IMR-90 (cell line): ENCODE results near the gene GABBR2. TPM values are rescaled to one million over a fixed set of nuclear protein-coding genes. Genes with fewer than 3 reads are reported as not detected.

Source experiments
- ATAC-seq: fragments of 200-7000 bp; cut with Tn5 transposase; 2 replicates; pipeline ENCODE4 v1.9.1; 2020; ENCODE audit warnings: low read depth, mild to moderate bottlenecking, moderate library complexity
- BruUV-seq: library from RNA; stranded (reverse); fragments of 400-500 nt; replicated peaks from 2 replicates; lab custom pipeline; 2021; lab: Mats Ljungman, UMichigan
- CTCF ChIA-PET: fragments of 300-600 bp; formaldehyde crosslinking; extraction: SDS; loops from one replicate; lab custom pipeline; 2021; ENCODE audit warnings: antibody characterized with exemption; lab: Yijun Ruan, JAX
- POLR2A ChIA-PET: fragments of 300-600 bp; sonication (Branson Sonifier 250); formaldehyde crosslinking; loops from one replicate; lab custom pipeline; 2022; ENCODE audit warnings: antibody characterized with exemption; ENCODE audit not compliant: unreplicated experiment; lab: Charles Lee
- DNase-seq: peaks from one replicate; pipeline ENCODE4 v3.0.0; 2013
- H2AFZ ChIP-seq: replicated peaks from 2 replicates; pipeline ENCODE3; 2013; ENCODE audit warnings: low read length, mild to moderate bottlenecking; ENCODE audit not compliant: poor library complexity
- H2AK5ac ChIP-seq: 2 replicates; pipeline ENCODE4 v1.6.1; 2013; ENCODE audit warnings: low read depth, low read length, inconsistent platforms
- H2AK9ac ChIP-seq: replicated peaks from 2 replicates; pipeline ENCODE3; 2013; ENCODE audit warnings: mild to moderate bottlenecking, low read depth, low read length, moderate library complexity; ENCODE audit not compliant: poor library complexity
- H2BK120ac ChIP-seq: 2 replicates; pipeline ENCODE4 v1.6.1; 2013; ENCODE audit warnings: low read depth, low read length, inconsistent platforms
- H2BK15ac ChIP-seq: 3 replicates; pipeline ENCODE4 v1.6.1; 2013; ENCODE audit warnings: low read depth, low read length, inconsistent platforms
- H2BK20ac ChIP-seq: 2 replicates; pipeline ENCODE4 v1.6.1; 2013; ENCODE audit warnings: low read depth, mild to moderate bottlenecking, inconsistent platforms, low read length, moderate library complexity
- H2BK5ac ChIP-seq: 2 replicates; pipeline ENCODE4 v1.6.1; 2013; ENCODE audit warnings: mild to moderate bottlenecking, low read depth, low read length, inconsistent platforms; ENCODE audit not compliant: poor library complexity, severe bottlenecking
- H3K14ac ChIP-seq: replicated peaks from 2 replicates; pipeline ENCODE4 v1.6.1; 2013; ENCODE audit warnings: low read depth, low read length, inconsistent platforms
- H3K18ac ChIP-seq: 2 replicates; pipeline ENCODE4 v1.6.1; 2013; ENCODE audit warnings: low read depth, low read length, control low read depth
- H3K23ac ChIP-seq: 2 replicates; pipeline ENCODE4 v1.6.1; 2013; ENCODE audit warnings: low read depth, low read length, inconsistent platforms
- H3K27ac ChIP-seq: 2 replicates; pipeline ENCODE4 v1.5.1; 2013; ENCODE audit warnings: mild to moderate bottlenecking, control low read depth, low read length; ENCODE audit not compliant: insufficient read depth
- H3K27me3 ChIP-seq: 2 replicates; pipeline ENCODE4 v1.6.1; 2013; ENCODE audit warnings: low read length; ENCODE audit not compliant: control insufficient read depth, insufficient read depth
- H3K36me3 ChIP-seq: 2 replicates; pipeline ENCODE4 v1.6.1; 2013; ENCODE audit warnings: low read length, mixed read lengths; ENCODE audit not compliant: control insufficient read depth, insufficient read depth
- H3K4ac ChIP-seq: 2 replicates; pipeline ENCODE4 v1.6.1; 2013; ENCODE audit warnings: low read depth, low read length, inconsistent platforms
- H3K4me1 ChIP-seq: 2 replicates; pipeline ENCODE4 v1.6.1; 2013; ENCODE audit warnings: low read length, mixed read lengths; ENCODE audit not compliant: control insufficient read depth, insufficient read depth
- H3K4me2 ChIP-seq: 2 replicates; pipeline ENCODE4 v1.6.1; 2013; ENCODE audit warnings: low read depth, mild to moderate bottlenecking, control low read depth, low read length, moderate library complexity
- H3K4me3 ChIP-seq: 2 replicates; pipeline ENCODE4 v1.5.1; 2013; ENCODE audit warnings: low read depth, mild to moderate bottlenecking, control low read depth, low read length, moderate library complexity; ENCODE audit not compliant: insufficient read depth
- H3K56ac ChIP-seq: 2 replicates; pipeline ENCODE4 v1.6.1; 2013; ENCODE audit warnings: low read length, inconsistent platforms; ENCODE audit not compliant: insufficient read depth; ENCODE audit errors: extremely low read depth
- H3K79me1 ChIP-seq, 2 experiments: 2 replicates each; pipeline ENCODE4 v1.6.1; 2013; ENCODE audit warnings: low read length in 2 of 2, inconsistent platforms in 1 of 2, low read depth in 1 of 2
- H3K9ac ChIP-seq: 2 replicates; pipeline ENCODE4 v1.6.1; 2013; ENCODE audit warnings: low read depth, low read length, control low read depth
- H3K9me1 ChIP-seq: 2 replicates; pipeline ENCODE4 v1.6.1; 2013; ENCODE audit warnings: low read length, inconsistent platforms; ENCODE audit not compliant: insufficient read depth
- H3K9me3 ChIP-seq: 2 replicates; pipeline ENCODE4 v1.6.1; 2013; ENCODE audit warnings: low read length; ENCODE audit not compliant: control insufficient read depth, insufficient read depth
- H4K20me1 ChIP-seq: 2 replicates; pipeline ENCODE4 v1.6.1; 2013; ENCODE audit warnings: low read length, inconsistent platforms; ENCODE audit not compliant: insufficient read depth
- H4K5ac ChIP-seq: 2 replicates; pipeline ENCODE4 v1.6.1; 2013; ENCODE audit warnings: mild to moderate bottlenecking, low read depth, low read length, control low read depth
- H4K8ac ChIP-seq, 2 experiments: 2 replicates each; pipeline ENCODE4 v1.6.1; 2013; ENCODE audit warnings: low read depth in 2 of 2, low read length in 2 of 2, control low read depth in 1 of 2, inconsistent platforms in 1 of 2
- H4K91ac ChIP-seq: 2 replicates; pipeline ENCODE4 v1.6.1; 2013; ENCODE audit warnings: low read depth, low read length, inconsistent platforms; ENCODE audit not compliant: insufficient read depth
- BHLHE40 ChIP-seq: fragments of 150-350 bp; IDR thresholded peaks from 2 replicates; pipeline ENCODE4 v1.6.1; 2016; ENCODE audit warnings: mild to moderate bottlenecking, low read depth, low read length
- CEBPB ChIP-seq: IDR thresholded peaks from 2 replicates; pipeline ENCODE4 v1.6.1; 2012; ENCODE audit warnings: low read depth, low read length, improper control_type of control experiment
- CHD1 ChIP-seq: IDR thresholded peaks from 2 replicates; pipeline ENCODE4 v1.6.1; 2012; ENCODE audit warnings: low read depth, low read length, improper control_type of control experiment
- ELK1 ChIP-seq: fragments of 150-350 bp; IDR thresholded peaks from 2 replicates; pipeline ENCODE4 v1.6.1; 2016; ENCODE audit warnings: low read depth, mild to moderate bottlenecking, low read length, moderate library complexity, borderline replicate concordance
- FOS ChIP-seq: fragments of 150-350 bp; IDR thresholded peaks from 2 replicates; pipeline ENCODE4 v1.6.1; 2016; ENCODE audit warnings: low read depth, low read length
- MAFK ChIP-seq: IDR thresholded peaks from 2 replicates; pipeline ENCODE4 v1.6.1; 2012; ENCODE audit warnings: low read depth, low read length, improper control_type of control experiment
- MAZ ChIP-seq: IDR thresholded peaks from 2 replicates; pipeline ENCODE4 v1.6.1; 2012; ENCODE audit warnings: low read depth, mild to moderate bottlenecking, low read length, improper control_type of control experiment, moderate library complexity, borderline replicate concordance
- MXI1 ChIP-seq: IDR thresholded peaks from 2 replicates; pipeline ENCODE4 v1.6.1; 2012; ENCODE audit warnings: low read depth, mild to moderate bottlenecking, low read length, moderate library complexity, borderline replicate concordance
- NFE2L2 ChIP-seq: fragments of 150-350 bp; IDR thresholded peaks from 2 replicates; pipeline ENCODE4 v1.6.1; 2016; ENCODE audit warnings: low read depth, mild to moderate bottlenecking, low read length
- POLR2A ChIP-seq: IDR thresholded peaks from 2 replicates; pipeline ENCODE4 v1.6.1; 2012; ENCODE audit warnings: mild to moderate bottlenecking, low read depth, low read length
- RAD21 ChIP-seq: IDR thresholded peaks from 2 replicates; pipeline ENCODE4 v1.6.1; 2012; ENCODE audit warnings: low read length, improper control_type of control experiment
- RCOR1 ChIP-seq: IDR thresholded peaks from 2 replicates; pipeline ENCODE4 v1.6.1; 2012; ENCODE audit warnings: mild to moderate bottlenecking, low read length, improper control_type of control experiment; ENCODE audit not compliant: insufficient replicate concordance
- RFX5 ChIP-seq: IDR thresholded peaks from 2 replicates; pipeline ENCODE4 v1.8.0; 2012; ENCODE audit warnings: low read depth, mild to moderate bottlenecking, low read length, moderate library complexity
- SMC3 ChIP-seq: fragments of 150-350 bp; IDR thresholded peaks from 2 replicates; pipeline ENCODE4 v1.6.1; 2016; ENCODE audit warnings: low read depth, mild to moderate bottlenecking, antibody characterized with exemption, low read length, moderate library complexity
- USF2 ChIP-seq: fragments of 150-350 bp; IDR thresholded peaks from 2 replicates; pipeline ENCODE4 v1.6.1; 2017; ENCODE audit warnings: mild to moderate bottlenecking, antibody characterized with exemption, low read length, low read depth
- WGBS, 2 experiments: methylation state at CpG; one replicate each; pipeline versions ENCODE4 v1.1.5 to v1.1.7; 2013; ENCODE audit warnings: missing lambda C conversion rate in 2 of 2; ENCODE audit not compliant: insufficient read length in 1 of 2; ENCODE audit errors: extremely low coverage in 2 of 2; 5-methylcytosine and 5-hydroxymethylcytosine counted together
- dilution Hi-C: fragments of 300-500 bp; cut with HindIII; formaldehyde crosslinking; loops from one replicate; pipeline ENCODE4 v1.14.3; 2018; ENCODE audit warnings: low sequenced_read_pairs; ENCODE audit not compliant: unreplicated experiment
- in situ Hi-C: fragments of 300-500 bp; cut with MboI; formaldehyde crosslinking; loops from 3 replicates; pipeline ENCODE4 v1.14.3; 2019; ENCODE audit warnings: low sequenced_read_pairs, inconsistent platforms, mixed read lengths
- intact Hi-C: fragments of 100-400 bp; cut with micrococcal nuclease; formaldehyde crosslinking; loops from 2 replicates; pipeline ENCODE4 v1.10.0; 2022
- polyA plus RNA-seq, 3 experiments: library from polyadenylated mRNA; depleted of rRNA; stranded (reverse); fragments of >200 nt; gene quantifications; 2 replicates each; pipeline ENCODE4 v1.2.3, GENCODE V29; 2012; ENCODE audit warnings: low replicate concordance in 1 of 3
- total RNA-seq: library from RNA; depleted of rRNA; stranded (reverse); fragments of >200 nt; gene quantifications from 2 replicates; pipeline ENCODE4 v1.2.3, GENCODE V29; 2012

The GABBR2 gene
- total and polyA plus RNA-seq, 2 of the 4 experiments (the other 2 are of a cell fraction): 14.2 to 20.3 TPM

DNA sequence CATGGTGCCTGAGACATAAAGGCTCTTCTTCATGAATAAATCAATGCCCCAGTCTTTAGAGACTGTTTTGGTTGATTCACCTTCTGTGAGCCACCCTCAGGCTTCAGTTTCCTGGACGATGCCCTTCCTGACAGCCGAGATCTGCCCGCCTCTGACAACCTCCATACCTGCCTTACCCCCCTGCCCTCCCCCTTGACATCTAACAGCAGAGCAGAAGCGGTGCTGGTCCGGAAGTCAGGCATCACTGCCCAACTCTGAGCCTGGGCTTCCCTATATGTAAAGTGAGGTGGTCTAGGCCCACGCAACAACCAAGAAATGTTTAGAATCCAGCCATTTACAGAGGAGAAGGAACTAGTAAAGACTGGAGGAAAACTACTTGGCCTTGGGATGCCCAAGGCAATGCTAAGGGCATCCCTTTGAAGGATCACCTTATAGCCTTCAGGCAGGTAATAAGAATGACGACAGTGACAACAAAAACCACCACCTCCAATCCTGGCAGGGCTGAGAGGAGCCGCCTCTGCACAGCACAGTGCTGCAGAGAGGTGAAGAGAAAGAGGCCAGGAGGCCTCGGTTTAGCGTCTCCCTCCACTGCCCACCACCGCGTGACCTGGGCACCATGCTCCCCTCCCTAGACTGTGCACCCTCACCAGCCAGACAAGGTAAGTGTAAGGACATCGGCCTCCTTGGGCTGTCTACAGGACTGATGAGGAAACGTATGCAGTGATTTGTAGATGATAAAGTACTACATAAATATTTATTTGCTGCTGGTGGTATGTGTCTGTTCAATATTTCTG, 35.3 kb upstream of the GABBR2 start:
- ChIA-PET CTCF (interaction anchor here (0.8 kb wide), 1 partner anchor 13 kb away, joined by 3 read pairs; no protein-coding TSS in a partner anchor), POLR2A (no interaction called here)
- Histone ChIP-seq H3K4ac (no peak overlapping the region), H3K18ac (no peak overlapping the region), H2BK20ac (no peak overlapping the region), H3K9ac (no peak overlapping the region), H3K56ac (no peak overlapping the region), H3K27me3 (no peaks in the 10 kb centered on the region), H3K79me1 (peaks cover 4 to 9% of the 10 kb centered on the region in 2 experiments; a peak in 2 of 4 replicates), H3K23ac (no peak overlapping the region), H3K9me3 (no peaks in the 10 kb centered on the region), H3K4me3 (no peak overlapping the region), H2AK9ac (no peak overlapping the region), H4K5ac (no peak overlapping the region), H2BK5ac (no peak overlapping the region), H2BK120ac (no peak overlapping the region), H3K36me3 (peaks cover 19% of the 10 kb centered on the region), H3K9me1 (peaks cover 25% of the 10 kb centered on the region), H3K14ac (no peak overlapping the region), H3K4me2 (no peak overlapping the region), H2AK5ac (no peak overlapping the region), H2AFZ (no peak overlapping the region), H4K20me1 (no peaks in the 10 kb centered on the region), H4K91ac (no peak overlapping the region), H4K8ac (no peak overlapping the region), H3K27ac (no peak overlapping the region), H3K4me1 (peaks cover 12% of the 10 kb centered on the region), H2BK15ac (no peak overlapping the region)
- ATAC-seq: no peak
- intact Hi-C loops (no loop called here), in situ Hi-C loops (no loop called here), dilution Hi-C loops (no loop called here)
- WGBS, 2 experiments: no CpG with 5 or more reads among the region's 14 CpGs
- no TSS peak for BruUV-seq
- no peak for DNase-seq
- TF ChIP-seq SMC3 (no peak), RAD21 (no peak), USF2 (no peak), MAZ (no peak), ELK1 (no peak), POLR2A (no peak), RCOR1 (no peak), BHLHE40 (no peak), FOS (no peak), RFX5 (no peak), NFE2L2 (no peak), MXI1 (no peak), CEBPB (no peak), CHD1 (no peak), MAFK (no peak)
